H1 (cell line): Measurements from ENCODE around the gene DRAXIN.

Source experiments
- ATF3 ChIP-seq: IDR thresholded peaks from 2 replicates; pipeline ENCODE4 v1.6.1; 2011; ENCODE audit warnings: low read depth, mild to moderate bottlenecking, low read length; ENCODE audit not compliant: insufficient read depth
- CBX8 ChIP-seq: fragments of 300-800, 300-1000 bp; sonication (generic); IDR thresholded peaks from 2 replicates; pipeline ENCODE4 v1.7.1; 2016; ENCODE audit warnings: low read depth, low read length, borderline replicate concordance
- CHD1 ChIP-seq: IDR thresholded peaks from 2 replicates; pipeline ENCODE4 v1.6.1; 2012; ENCODE audit warnings: low read depth, low read length, improper control_type of control experiment
- CHD7 ChIP-seq: fragments of 300-600 bp; sonication (generic); IDR thresholded peaks from 2 replicates; pipeline ENCODE4 v1.7.1; 2012; ENCODE audit warnings: low read length, moderate library complexity, mild to moderate bottlenecking, inconsistent platforms; ENCODE audit not compliant: insufficient replicate concordance
- CREB1 ChIP-seq: IDR thresholded peaks from 2 replicates; pipeline ENCODE4 v1.6.1; 2012; ENCODE audit warnings: inconsistent platforms
- CTCF ChIP-seq, 3 experiments: IDR thresholded peaks; 1 replicate in 2 of 3; 2 replicates in 1 of 3; pipeline versions ENCODE4 v1.5.1 to v1.6.1; 2011; ENCODE audit warnings: low read length in 3 of 3, mild to moderate bottlenecking in 3 of 3, inconsistent platforms in 2 of 3, low read depth in 1 of 3, moderate library complexity in 1 of 3; ENCODE audit not compliant: insufficient read depth in 1 of 3; ENCODE audit errors: control extremely low read depth in 1 of 3
- EGR1 ChIP-seq: IDR thresholded peaks from 2 replicates; pipeline ENCODE4 v1.6.1; 2011; ENCODE audit warnings: low read depth, low read length, borderline replicate concordance
- EZH2 ChIP-seq: fragments of 200-600 bp; sonication (generic); IDR thresholded peaks from 2 replicates; pipeline ENCODE4 v1.7.1; 2012; ENCODE audit warnings: low read depth, mild to moderate bottlenecking, moderate library complexity, low read length, inconsistent platforms; ENCODE audit not compliant: severe bottlenecking
- JUND ChIP-seq: IDR thresholded peaks from 2 replicates; pipeline ENCODE4 v1.6.1; 2011; ENCODE audit warnings: mild to moderate bottlenecking, improper control_type of control experiment, low read length
- POLR2A ChIP-seq, 2 experiments: IDR thresholded peaks; 1 replicate in 1 of 2; 2 replicates in 1 of 2; pipeline ENCODE4 v1.6.1; 2011; ENCODE audit warnings: low read depth in 2 of 2, low read length in 2 of 2, mild to moderate bottlenecking in 2 of 2; ENCODE audit errors: control extremely low read depth in 1 of 2
- SUZ12 ChIP-seq: fragments of 200-600 bp; sonication (generic); IDR thresholded peaks from 2 replicates; pipeline ENCODE4 v1.6.1; 2012; ENCODE audit warnings: mild to moderate bottlenecking, inconsistent platforms, low read length, moderate library complexity, mixed read lengths
- TCF12 ChIP-seq: IDR thresholded peaks from 2 replicates; pipeline ENCODE4 v1.6.1; 2011; ENCODE audit warnings: low read depth, mild to moderate bottlenecking, low read length
- YY1 ChIP-seq: IDR thresholded peaks from 2 replicates; pipeline ENCODE4 v1.6.1; 2011; ENCODE audit warnings: low read depth, mild to moderate bottlenecking, low read length

GRCh38 chr1:11720525-11720924 lies 29.0 kb downstream of the DRAXIN start:
- no peak for TF ChIP-seq CHD1
- no peak for TF ChIP-seq EGR1
- no peak for TF ChIP-seq EZH2
- no peak for TF ChIP-seq YY1
- TF ChIP-seq CTCF (IDR thresholded peaks at IDR 0.05; ENCODE audit: control extremely low read depth in 1 of 3, insufficient read depth in 1 of 3, low read depth in 1 of 3, low read length in 3 of 3): no peak
- TF ChIP-seq SUZ12: no peak
- TF ChIP-seq POLR2A (IDR thresholded peaks at IDR 0.05; ENCODE audit: control extremely low read depth in 1 of 2, low read depth in 2 of 2, low read length in 2 of 2): no peak
- TF ChIP-seq JUND: no peak
- TF ChIP-seq TCF12: no peak
- no peak for TF ChIP-seq CREB1
- no peak for TF ChIP-seq CHD7
- no peak for TF ChIP-seq CBX8
- no peak for TF ChIP-seq ATF3
